ENCODE measurements around the gene LRRC7.

The LRRC7 gene

DNA sequence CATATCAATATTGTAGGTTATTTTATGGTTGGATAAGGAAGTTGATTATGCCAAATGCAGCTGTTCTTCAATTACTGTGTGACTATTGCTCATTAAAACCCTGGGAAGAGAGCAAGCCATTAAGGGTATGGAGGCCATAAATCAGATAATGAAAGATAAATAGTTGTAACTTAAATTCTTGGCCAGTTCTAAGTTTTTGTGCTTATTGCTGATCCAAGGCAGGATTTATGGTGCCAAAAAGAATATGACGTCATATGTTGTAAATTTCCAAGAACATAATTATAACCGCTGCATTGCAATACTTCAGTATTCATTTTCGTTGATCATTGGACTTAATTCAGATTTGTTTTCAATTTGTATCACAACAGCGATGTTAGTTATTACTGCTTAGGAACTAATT lies 426.1 kb downstream of the LRRC7 start:
- Histone ChIP-seq H3K27me3 (ENCODE audit: insufficient read depth, low read length) (no peaks in the 10 kb centered on the region), H3K4me1 (ENCODE audit: insufficient read depth, low read length) (no peaks in the 10 kb centered on the region), H2AFZ (ENCODE audit: low read depth, low read length) (no peak overlapping the region), H3K4me3 (ENCODE audit: low read length) (no peak overlapping the region), H3K36me3 (ENCODE audit: insufficient read depth, low read length) (no peaks in the 10 kb centered on the region), H3K9me3 (ENCODE audit: low read length) (no peaks in the 10 kb centered on the region)

- Histone ChIP-seq H3K4me1 (ENCODE audit: insufficient read depth, low read length) (no peaks in the 10 kb centered on the region), H3K36me3 (ENCODE audit: insufficient read depth, low read length) (no peaks in the 10 kb centered on the region), H2AFZ (ENCODE audit: low read depth, low read length) (no peak overlapping the region), H3K27me3 (ENCODE audit: insufficient read depth, low read length) (no peaks in the 10 kb centered on the region), H3K4me3 (ENCODE audit: low read length) (no peak overlapping the region), H3K9me3 (ENCODE audit: low read length) (no peaks in the 10 kb centered on the region)
Observed at GRCh38 chr1:69994241-69994640, 426.5 kb downstream of the LRRC7 start.

GRCh38 chr1:69998847-69999246 lies 431.1 kb downstream of the LRRC7 start:
- no peaks in the 10 kb centered on the region for H3K27me3 ChIP-seq (ENCODE audit: insufficient read depth, low read length)
- H3K36me3 ChIP-seq (ENCODE audit: insufficient read depth, low read length), result no peaks in the 10 kb centered on the region
- H3K4me1 ChIP-seq (ENCODE audit: insufficient read depth, low read length), result no peaks in the 10 kb centered on the region
- H2AFZ ChIP-seq (ENCODE audit: low read depth, low read length), result no peak overlapping the region
- no peaks in the 10 kb centered on the region for H3K9me3 ChIP-seq (ENCODE audit: low read length)
- no peak overlapping the region for H3K4me3 ChIP-seq (ENCODE audit: low read length)

DNA sequence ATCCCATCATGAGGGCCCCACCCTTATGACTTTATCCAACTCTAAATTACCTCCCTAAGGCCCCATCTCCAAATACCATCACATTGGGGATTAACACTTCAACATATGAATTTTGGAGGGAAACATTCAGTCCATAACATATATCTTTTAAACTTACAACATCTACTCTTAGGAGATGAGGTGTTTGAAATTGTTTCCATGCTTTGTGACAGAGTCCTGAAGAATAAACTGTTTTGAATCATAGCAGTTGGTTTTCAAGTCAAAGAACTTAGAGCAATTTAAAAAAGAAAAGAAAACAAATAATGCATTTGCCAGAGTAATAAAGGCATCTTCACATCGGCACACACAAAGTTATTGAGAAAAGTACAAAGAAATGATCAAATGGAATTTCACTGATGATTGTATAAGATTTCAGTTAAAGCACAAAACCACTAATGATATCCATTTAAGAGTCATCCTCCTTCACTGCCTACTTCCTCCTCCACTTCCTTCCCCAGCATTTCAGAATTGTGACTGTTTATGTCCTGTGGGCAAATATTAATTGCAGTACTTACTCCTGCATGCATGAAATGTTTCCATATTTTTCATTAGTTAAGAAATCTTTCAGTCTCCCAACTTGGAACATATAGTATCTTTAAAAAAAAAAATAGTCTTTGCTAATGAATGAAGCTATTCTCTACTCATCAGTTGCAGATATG lies 435.6 kb downstream of the LRRC7 start:
- Histone ChIP-seq H3K4me3 (ENCODE audit: low read length) (no peak overlapping the region), H3K27me3 (ENCODE audit: insufficient read depth, low read length) (no peaks in the 10 kb centered on the region), H3K36me3 (ENCODE audit: insufficient read depth, low read length) (no peaks in the 10 kb centered on the region), H2AFZ (ENCODE audit: low read depth, low read length) (no peak overlapping the region), H3K4me1 (ENCODE audit: insufficient read depth, low read length) (peaks cover 6% of the 10 kb centered on the region), H3K9me3 (ENCODE audit: low read length) (no peaks in the 10 kb centered on the region)

- no peaks in the 10 kb centered on the region for H3K36me3 ChIP-seq (ENCODE audit: insufficient read depth, low read length)
Observed at GRCh38 chr1:70005386-70006034, 437.8 kb downstream of the LRRC7 start.

DNA sequence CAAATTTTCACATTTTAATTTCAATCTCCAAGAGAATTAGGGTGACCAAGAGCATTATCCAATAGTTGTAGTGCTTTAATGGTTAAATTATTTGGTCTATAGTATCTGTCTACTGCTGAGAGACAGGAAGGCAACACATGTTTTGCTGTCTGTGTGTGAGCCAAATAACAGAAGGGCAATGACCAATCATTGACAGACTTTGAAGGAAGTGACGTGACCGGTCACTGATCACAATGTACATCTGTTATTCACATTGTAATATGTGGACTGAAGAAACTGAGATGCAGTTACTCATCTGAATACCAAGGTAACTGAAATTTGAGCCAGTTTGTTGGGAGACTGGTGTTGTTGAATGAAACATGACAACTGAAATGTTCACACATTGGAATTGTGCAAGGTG lies 440.9 kb downstream of the LRRC7 start:
- Histone ChIP-seq H3K4me1 (ENCODE audit: insufficient read depth, low read length) (peaks cover 9% of the 10 kb centered on the region), H3K27me3 (ENCODE audit: insufficient read depth, low read length) (no peaks in the 10 kb centered on the region), H3K36me3 (ENCODE audit: insufficient read depth, low read length) (no peaks in the 10 kb centered on the region), H3K4me3 (ENCODE audit: low read length) (no peak overlapping the region), H3K9me3 (ENCODE audit: low read length) (no peaks in the 10 kb centered on the region), H2AFZ (ENCODE audit: low read depth, low read length) (no peak overlapping the region)

More at GRCh38 chr1:70005386-70006034, 437.8 kb downstream of the LRRC7 start:
- H3K9me3 ChIP-seq (ENCODE audit: low read length), result no peaks in the 10 kb centered on the region
- no peak overlapping the region for H3K4me3 ChIP-seq (ENCODE audit: low read length)
- no peaks in the 10 kb centered on the region for H3K27me3 ChIP-seq (ENCODE audit: insufficient read depth, low read length)
- H2AFZ ChIP-seq (ENCODE audit: low read depth, low read length), result no peak overlapping the region
- peaks cover 9% of the 10 kb centered on the region for H3K4me1 ChIP-seq (ENCODE audit: insufficient read depth, low read length)

DNA sequence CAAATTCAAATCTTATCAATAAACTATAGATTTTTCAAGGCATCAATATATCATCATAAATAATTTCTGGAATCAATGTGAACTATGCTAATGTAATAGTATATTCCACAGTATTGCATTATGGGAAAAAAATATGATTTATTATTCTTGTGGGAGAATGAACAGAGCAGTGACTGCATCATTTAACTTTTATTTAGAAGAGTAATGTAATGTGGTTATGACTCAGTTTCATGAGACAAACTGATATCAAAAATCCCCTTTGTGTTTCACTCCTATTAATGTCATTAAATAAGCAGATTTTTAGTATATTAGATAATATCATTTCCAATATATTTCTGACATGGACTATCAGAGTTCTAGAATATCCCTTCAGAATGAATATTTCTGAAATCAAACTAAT lies 450.0 kb downstream of the LRRC7 start:
- H3K27me3 ChIP-seq (ENCODE audit: insufficient read depth, low read length), result no peaks in the 10 kb centered on the region
- H3K4me1 ChIP-seq (ENCODE audit: insufficient read depth, low read length), result no peaks in the 10 kb centered on the region
- H3K9me3 ChIP-seq (ENCODE audit: low read length), result no peaks in the 10 kb centered on the region
- no peaks in the 10 kb centered on the region for H3K36me3 ChIP-seq (ENCODE audit: insufficient read depth, low read length)
- no peak overlapping the region for H2AFZ ChIP-seq (ENCODE audit: low read depth, low read length)
- no peak overlapping the region for H3K4me3 ChIP-seq (ENCODE audit: low read length)

- H3K9me3 ChIP-seq (ENCODE audit: low read length), result no peaks in the 10 kb centered on the region
- H2AFZ ChIP-seq (ENCODE audit: low read depth, low read length), result no peak overlapping the region
- H3K4me1 ChIP-seq (ENCODE audit: insufficient read depth, low read length), result no peaks in the 10 kb centered on the region
- H3K27me3 ChIP-seq (ENCODE audit: insufficient read depth, low read length), result no peaks in the 10 kb centered on the region
- H3K36me3 ChIP-seq (ENCODE audit: insufficient read depth, low read length), result no peaks in the 10 kb centered on the region
- no peak overlapping the region for H3K4me3 ChIP-seq (ENCODE audit: low read length)
Observed at GRCh38 chr1:70024272-70024671, 456.6 kb downstream of the LRRC7 start.

GRCh38 chr1:70025052-70025451 lies 457.3 kb downstream of the LRRC7 start:
- Histone ChIP-seq H3K36me3 (ENCODE audit: insufficient read depth, low read length) (no peaks in the 10 kb centered on the region), H3K4me3 (ENCODE audit: low read length) (no peak overlapping the region), H2AFZ (ENCODE audit: low read depth, low read length) (no peak overlapping the region), H3K27me3 (ENCODE audit: insufficient read depth, low read length) (no peaks in the 10 kb centered on the region), H3K4me1 (ENCODE audit: insufficient read depth, low read length) (no peaks in the 10 kb centered on the region), H3K9me3 (ENCODE audit: low read length) (no peaks in the 10 kb centered on the region)

- no peaks in the 10 kb centered on the region for H3K4me1 ChIP-seq (ENCODE audit: insufficient read depth, low read length)
- H3K36me3 ChIP-seq (ENCODE audit: insufficient read depth, low read length), result no peaks in the 10 kb centered on the region
- H2AFZ ChIP-seq (ENCODE audit: low read depth, low read length), result no peak overlapping the region
- H3K4me3 ChIP-seq (ENCODE audit: low read length), result no peak overlapping the region
- H3K9me3 ChIP-seq (ENCODE audit: low read length), result no peaks in the 10 kb centered on the region
- no peaks in the 10 kb centered on the region for H3K27me3 ChIP-seq (ENCODE audit: insufficient read depth, low read length)
Observed at GRCh38 chr1:70025846-70026245, 458.1 kb downstream of the LRRC7 start.

GRCh38 chr1:70033266-70033873 lies 465.6 kb downstream of the LRRC7 start:
- H3K36me3 ChIP-seq (ENCODE audit: insufficient read depth, low read length), result no peaks in the 10 kb centered on the region
- H3K4me1 ChIP-seq (ENCODE audit: insufficient read depth, low read length), result no peaks in the 10 kb centered on the region
- H3K4me3 ChIP-seq (ENCODE audit: low read length), result no peak overlapping the region
- H2AFZ ChIP-seq (ENCODE audit: low read depth, low read length), result no peak overlapping the region
- no peaks in the 10 kb centered on the region for H3K9me3 ChIP-seq (ENCODE audit: low read length)
- H3K27me3 ChIP-seq (ENCODE audit: insufficient read depth, low read length), result no peaks in the 10 kb centered on the region

- no peak overlapping the region for H3K4me3 ChIP-seq (ENCODE audit: low read length)
- H2AFZ ChIP-seq (ENCODE audit: low read depth, low read length), result no peak overlapping the region
- no peaks in the 10 kb centered on the region for H3K9me3 ChIP-seq (ENCODE audit: low read length)
- no peaks in the 10 kb centered on the region for H3K4me1 ChIP-seq (ENCODE audit: insufficient read depth, low read length)
- no peaks in the 10 kb centered on the region for H3K27me3 ChIP-seq (ENCODE audit: insufficient read depth, low read length)
- no peaks in the 10 kb centered on the region for H3K36me3 ChIP-seq (ENCODE audit: insufficient read depth, low read length)
Observed at GRCh38 chr1:70033936-70034335, 466.2 kb downstream of the LRRC7 start.

DNA sequence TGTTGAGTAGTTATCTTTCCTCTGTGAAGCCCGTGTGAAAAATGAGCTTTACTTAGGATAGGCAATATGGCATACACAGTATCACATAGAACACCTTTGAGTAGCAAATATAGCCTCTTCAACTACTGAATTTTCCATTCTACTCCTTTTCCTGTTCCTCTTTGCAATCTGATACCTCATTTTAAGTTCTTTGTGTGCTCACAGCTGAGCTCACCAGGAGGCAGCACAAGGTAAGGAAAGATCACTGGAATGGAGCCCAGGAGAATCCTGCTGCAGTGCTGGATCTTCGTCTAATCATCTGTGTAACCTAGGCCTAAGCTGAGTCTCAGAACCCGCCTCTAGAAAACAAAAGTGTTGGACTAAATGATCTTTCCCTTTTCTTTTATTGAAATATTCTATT lies 466.7 kb downstream of the LRRC7 start:
- no peaks in the 10 kb centered on the region for H3K27me3 ChIP-seq (ENCODE audit: insufficient read depth, low read length)
- no peaks in the 10 kb centered on the region for H3K4me1 ChIP-seq (ENCODE audit: insufficient read depth, low read length)
- H3K4me3 ChIP-seq (ENCODE audit: low read length), result no peak overlapping the region
- no peaks in the 10 kb centered on the region for H3K9me3 ChIP-seq (ENCODE audit: low read length)
- H3K36me3 ChIP-seq (ENCODE audit: insufficient read depth, low read length), result no peaks in the 10 kb centered on the region
- H2AFZ ChIP-seq (ENCODE audit: low read depth, low read length), result no peak overlapping the region

All from neuron (in vitro differentiated cells).